GM10847 (cell line): Measurements from ENCODE around the gene BMAL1.

ENCODE experiments used
- POLR2A ChIP-seq: IDR thresholded peaks from 2 replicates; pipeline ENCODE4 v1.6.1; 2011; ENCODE audit not compliant: insufficient read length; ENCODE audit errors: extremely low read depth

BMAL1 gene

GRCh38 chr11:13283636-13284035 lies 6.0 kb downstream of the BMAL1 start:
- TF ChIP-seq POLR2A = no peak

GRCh38 chr11:13284776-13285588 lies 7.4 kb downstream of the BMAL1 start:
- TF ChIP-seq POLR2A = no peak

- TF ChIP-seq POLR2A = no peak
These were observed 8.8 kb downstream of the BMAL1 start for GRCh38 chr11:13286279-13286821.

DNA sequence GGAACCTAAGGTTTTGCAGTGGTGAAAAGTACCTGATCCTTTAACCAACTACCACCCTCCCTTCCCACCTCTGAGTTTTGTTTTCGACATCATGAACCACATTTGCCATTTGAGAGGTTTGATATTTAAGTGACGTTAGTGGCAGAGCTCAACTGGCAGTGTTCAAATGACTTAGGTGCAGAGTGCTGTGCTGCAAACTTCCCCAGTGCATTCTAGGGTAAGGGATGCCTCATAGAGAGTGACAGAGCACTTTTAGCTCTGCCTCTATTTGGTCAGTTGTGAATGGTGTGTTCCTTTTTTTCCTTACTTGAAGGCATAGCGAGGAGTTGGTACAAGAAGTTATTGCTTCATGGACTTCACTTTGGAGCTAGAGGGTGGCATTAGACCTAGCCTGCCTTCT lies 9.4 kb downstream of the BMAL1 start:
- TF ChIP-seq POLR2A = no peak

GRCh38 chr11:13287681-13288080 lies 10.1 kb downstream of the BMAL1 start:
- no peak for TF ChIP-seq POLR2A

DNA sequence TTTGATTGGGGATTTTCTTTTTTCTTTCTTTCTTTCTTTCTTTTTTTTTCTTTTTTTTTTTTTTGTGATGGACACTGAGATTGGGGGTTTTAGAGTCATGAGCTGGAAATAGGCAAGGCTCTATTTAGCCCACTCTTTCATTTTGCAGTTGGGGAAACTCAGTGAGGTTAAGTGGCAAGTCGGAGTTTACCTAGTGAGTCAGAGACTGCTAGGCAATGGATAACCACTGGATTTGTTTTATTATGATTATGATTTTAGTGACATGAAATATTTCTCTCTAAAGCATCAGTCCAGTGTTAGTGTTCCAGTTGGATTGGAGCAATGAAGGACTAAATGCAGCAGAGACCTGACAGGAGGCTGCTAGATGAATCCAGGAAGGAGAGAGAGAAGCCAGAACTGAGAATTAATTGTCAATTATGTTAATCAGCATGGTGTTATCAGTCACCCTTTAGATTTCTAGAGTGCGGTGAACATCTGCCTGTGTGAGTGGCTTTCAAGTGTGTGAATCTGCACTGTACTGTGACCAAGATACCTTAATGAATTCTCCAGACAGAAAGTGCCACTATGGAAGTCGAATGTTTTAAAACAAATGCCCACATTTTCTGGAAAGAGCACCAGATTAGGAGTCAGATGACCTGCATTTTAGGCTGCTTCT lies 10.9 kb downstream of the BMAL1 start:
- TF ChIP-seq POLR2A = no peak

DNA sequence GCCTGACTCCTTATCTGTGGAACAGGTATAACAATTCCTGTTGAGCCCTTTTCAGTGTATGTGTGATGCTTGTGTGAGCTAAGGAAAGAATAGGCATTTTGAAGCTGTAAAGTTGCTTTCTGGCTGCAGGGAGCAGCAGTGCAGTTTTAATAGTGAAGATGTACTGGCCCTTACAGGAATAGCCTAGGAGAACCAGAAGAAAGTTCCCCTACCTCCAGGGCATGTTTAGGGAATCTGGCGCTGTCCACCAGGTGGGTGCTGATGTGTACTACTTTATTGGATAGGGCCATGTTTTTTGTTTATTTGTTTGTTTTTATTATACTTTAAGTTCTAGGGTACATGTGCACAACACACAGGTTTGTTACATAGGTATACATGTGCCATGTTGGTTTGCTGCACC lies 11.5 kb downstream of the BMAL1 start:
- no peak for TF ChIP-seq POLR2A

DNA sequence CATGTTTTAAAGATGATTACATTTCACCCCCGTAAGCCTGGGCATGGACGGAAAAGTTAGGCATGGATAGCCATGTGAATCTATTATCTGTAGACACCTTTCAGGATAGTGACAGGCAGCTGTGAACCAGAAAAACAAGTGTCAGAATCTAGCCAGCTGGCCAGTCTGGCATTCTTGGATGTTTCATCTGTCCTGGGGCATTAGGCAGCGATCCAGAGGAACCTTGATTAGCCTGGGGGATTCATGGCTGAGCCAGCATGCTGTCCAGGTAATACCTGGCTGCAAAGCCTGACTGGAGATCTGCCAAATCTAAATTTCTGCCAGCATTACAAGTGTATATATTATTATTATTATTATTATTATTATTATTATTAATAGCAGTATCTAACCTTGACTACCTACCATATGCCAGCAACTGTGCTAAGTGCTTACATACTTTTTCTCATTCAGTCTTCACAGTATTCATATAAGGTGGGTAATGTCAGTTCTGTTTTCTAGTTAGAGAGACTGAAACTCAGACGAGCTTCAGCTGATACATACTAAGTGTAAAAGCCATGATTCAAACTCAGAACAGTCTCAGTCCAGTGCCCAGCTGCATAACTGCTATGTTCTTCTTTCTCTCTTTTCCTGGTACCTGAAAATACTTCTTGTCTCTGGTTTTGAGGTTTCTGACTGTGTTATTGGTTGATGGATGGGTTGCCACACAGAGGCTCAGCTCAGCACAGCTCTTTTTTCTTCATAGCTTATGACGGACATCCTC lies 12.8 kb downstream of the BMAL1 start:
- no peak for TF ChIP-seq POLR2A

- no peak for TF ChIP-seq POLR2A
These were observed 13.8 kb downstream of the BMAL1 start for GRCh38 chr11:13291361-13291760.

DNA sequence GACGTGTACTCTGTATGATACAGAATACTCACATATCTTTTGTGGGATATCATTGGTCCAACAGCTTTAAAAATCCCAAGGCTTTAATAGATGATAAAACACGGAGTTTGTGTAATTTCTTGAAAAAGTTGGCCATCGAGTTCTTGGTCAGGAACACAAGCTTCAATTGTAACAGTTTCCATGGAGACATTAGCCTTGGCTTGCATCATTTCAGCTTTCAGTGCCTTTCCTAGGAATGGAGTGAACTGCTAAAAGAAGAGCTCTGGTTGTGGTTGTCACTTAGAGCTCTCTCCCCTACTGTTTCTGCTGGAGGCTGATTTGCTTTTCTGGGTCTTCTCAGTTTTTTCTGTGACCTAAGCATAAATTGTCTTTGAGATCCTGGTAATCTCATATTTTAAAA lies 14.2 kb downstream of the BMAL1 start:
- no peak for TF ChIP-seq POLR2A

DNA sequence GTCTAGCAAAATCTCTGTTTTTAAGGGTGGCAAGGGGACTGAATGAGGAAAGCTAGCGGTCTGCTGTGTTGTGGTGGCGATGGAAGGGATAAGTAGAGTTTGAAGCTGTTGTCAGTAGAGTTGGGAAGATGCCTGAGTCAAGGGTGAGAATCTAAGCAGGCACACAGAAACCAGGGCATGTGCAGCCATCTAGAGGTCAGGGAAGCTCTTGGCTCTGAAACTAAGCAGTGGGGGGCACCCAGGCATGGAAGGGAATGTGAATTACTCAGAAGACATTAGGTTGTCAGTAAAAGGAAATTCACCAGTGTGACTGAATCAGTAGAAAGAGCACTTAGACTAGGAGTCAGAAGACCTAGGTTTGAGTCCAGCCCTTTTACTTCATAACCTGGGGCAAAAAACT lies 15.4 kb downstream of the BMAL1 start:
- TF ChIP-seq POLR2A = no peak

DNA sequence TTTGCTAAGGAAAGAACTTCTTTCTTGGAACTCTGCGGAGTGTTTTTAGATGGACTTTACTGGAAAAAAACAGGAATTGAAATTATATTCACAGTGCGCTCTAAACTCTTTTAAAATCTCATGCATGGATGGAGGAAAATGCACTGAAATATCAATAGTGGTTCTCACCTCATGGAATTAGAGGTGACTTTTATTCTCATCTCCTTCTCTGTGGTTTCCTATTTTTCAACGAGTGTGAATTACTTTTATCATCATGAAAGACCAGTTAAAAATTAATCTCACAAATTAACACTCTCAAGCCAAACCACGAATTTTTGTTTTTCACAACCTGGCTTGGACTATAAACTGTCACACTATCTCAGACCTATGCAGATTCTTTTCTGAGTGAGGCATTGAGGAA lies 16.6 kb downstream of the BMAL1 start:
- TF ChIP-seq POLR2A = no peak

- no peak for TF ChIP-seq POLR2A
These were observed 17.4 kb downstream of the BMAL1 start for GRCh38 chr11:13294771-13295579.

DNA sequence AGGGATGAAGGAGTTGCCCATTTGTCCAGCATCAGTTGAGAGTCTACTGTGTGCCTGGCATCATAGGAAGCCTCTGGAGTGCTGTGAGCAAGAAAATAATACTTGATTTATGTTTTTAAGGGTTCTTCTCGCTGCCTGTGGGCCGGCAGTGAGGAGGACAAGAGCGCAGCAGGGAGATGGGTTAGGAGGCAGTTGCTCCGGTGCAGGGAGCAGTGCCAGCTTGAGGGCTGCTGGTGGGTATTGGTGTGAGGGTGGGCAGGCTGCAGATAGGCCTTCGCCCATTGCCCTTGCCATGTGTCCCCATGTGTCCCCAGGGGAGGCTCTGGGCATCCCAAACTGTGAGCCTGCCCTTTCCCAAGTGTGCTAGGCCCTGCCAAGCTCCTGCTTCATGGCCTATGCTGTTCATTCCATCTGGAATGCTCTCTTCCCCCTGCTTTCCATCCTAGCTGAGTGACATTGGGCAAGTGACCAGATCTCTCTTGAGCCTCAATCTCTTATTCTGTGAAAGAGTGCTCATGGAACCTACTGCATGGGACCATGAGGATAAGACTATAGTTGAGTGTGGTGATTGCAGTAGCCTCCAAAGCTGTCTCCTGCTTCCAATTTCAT lies 19.8 kb downstream of the BMAL1 start:
- TF ChIP-seq POLR2A = no peak
